Measurements from ENCODE around the gene GALM.

The GALM gene

GRCh38 chr2:38692636-38693318 lies 26.9 kb downstream of the GALM start:
- H3K36me3 Mint-ChIP-seq (ENCODE audit: low read depth) = peaks cover 67% of the 10 kb centered on the region
- H3K9me3 Mint-ChIP-seq = no peaks in the 10 kb centered on the region
- no peak for DNase-seq
- H3K27me3 Mint-ChIP-seq (ENCODE audit: low read depth, poor library complexity) = peaks cover 4% of the 10 kb centered on the region
- H3K27ac Mint-ChIP-seq = no peak overlapping the region
- H3K4me1 Mint-ChIP-seq = no peaks in the 10 kb centered on the region
- H3K4me3 Mint-ChIP-seq = no peak overlapping the region
- TF ChIP-seq, protein P1, sequence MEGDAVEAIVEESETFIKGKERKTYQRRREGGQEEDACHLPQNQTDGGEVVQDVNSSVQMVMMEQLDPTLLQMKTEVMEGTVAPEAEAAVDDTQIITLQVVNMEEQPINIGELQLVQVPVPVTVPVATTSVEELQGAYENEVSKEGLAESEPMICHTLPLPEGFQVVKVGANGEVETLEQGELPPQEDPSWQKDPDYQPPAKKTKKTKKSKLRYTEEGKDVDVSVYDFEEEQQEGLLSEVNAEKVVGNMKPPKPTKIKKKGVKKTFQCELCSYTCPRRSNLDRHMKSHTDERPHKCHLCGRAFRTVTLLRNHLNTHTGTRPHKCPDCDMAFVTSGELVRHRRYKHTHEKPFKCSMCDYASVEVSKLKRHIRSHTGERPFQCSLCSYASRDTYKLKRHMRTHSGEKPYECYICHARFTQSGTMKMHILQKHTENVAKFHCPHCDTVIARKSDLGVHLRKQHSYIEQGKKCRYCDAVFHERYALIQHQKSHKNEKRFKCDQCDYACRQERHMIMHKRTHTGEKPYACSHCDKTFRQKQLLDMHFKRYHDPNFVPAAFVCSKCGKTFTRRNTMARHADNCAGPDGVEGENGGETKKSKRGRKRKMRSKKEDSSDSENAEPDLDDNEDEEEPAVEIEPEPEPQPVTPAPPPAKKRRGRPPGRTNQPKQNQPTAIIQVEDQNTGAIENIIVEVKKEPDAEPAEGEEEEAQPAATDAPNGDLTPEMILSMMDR (IDR thresholded peaks at IDR 0.05) = no peak

GRCh38 chr2:38697116-38697840 lies 31.4 kb downstream of the GALM start:
- peak overlapping the region; percentile 32 for H3K27ac Mint-ChIP-seq
- no peaks in the 10 kb centered on the region for H3K9me3 Mint-ChIP-seq
- TF ChIP-seq, protein P1 (IDR thresholded peaks at IDR 0.05) = no peak

GRCh38 chr2:38698467-38699003 lies 32.6 kb downstream of the GALM start:
- H3K9me3 Mint-ChIP-seq = no peaks in the 10 kb centered on the region
- peaks cover 4% of the 10 kb centered on the region for H3K27me3 Mint-ChIP-seq (ENCODE audit: low read depth, poor library complexity)
- TF ChIP-seq, protein P1 (IDR thresholded peaks at IDR 0.05) = no peak
- H3K4me3 Mint-ChIP-seq = no peak overlapping the region
- no peaks in the 10 kb centered on the region for H3K4me1 Mint-ChIP-seq
- H3K27ac Mint-ChIP-seq = no peak overlapping the region
- H3K36me3 Mint-ChIP-seq (ENCODE audit: low read depth) = peaks cover 37% of the 10 kb centered on the region
- no peak for DNase-seq

More at GRCh38 chr2:38697116-38697840, 31.4 kb downstream of the GALM start:
- peaks cover 44% of the 10 kb centered on the region for H3K36me3 Mint-ChIP-seq (ENCODE audit: low read depth)
- H3K27me3 Mint-ChIP-seq (ENCODE audit: low read depth, poor library complexity) = peaks cover 4% of the 10 kb centered on the region
- H3K4me1 Mint-ChIP-seq = no peaks in the 10 kb centered on the region
- DNase-seq = no peak
- no peak overlapping the region for H3K4me3 Mint-ChIP-seq

GRCh38 chr2:38700113-38700785 lies 34.3 kb downstream of the GALM start:
- Mint-ChIP-seq H3K27ac (no peak overlapping the region), H3K9me3 (peaks cover 2% of the 10 kb centered on the region), H3K4me3 (no peak overlapping the region), H3K36me3 (ENCODE audit: low read depth) (peaks cover 31% of the 10 kb centered on the region), H3K27me3 (ENCODE audit: low read depth, poor library complexity) (no peaks in the 10 kb centered on the region), H3K4me1 (no peaks in the 10 kb centered on the region)
- TF ChIP-seq, protein P1 (IDR thresholded peaks at IDR 0.05) = no peak
- no peak for DNase-seq

DNA sequence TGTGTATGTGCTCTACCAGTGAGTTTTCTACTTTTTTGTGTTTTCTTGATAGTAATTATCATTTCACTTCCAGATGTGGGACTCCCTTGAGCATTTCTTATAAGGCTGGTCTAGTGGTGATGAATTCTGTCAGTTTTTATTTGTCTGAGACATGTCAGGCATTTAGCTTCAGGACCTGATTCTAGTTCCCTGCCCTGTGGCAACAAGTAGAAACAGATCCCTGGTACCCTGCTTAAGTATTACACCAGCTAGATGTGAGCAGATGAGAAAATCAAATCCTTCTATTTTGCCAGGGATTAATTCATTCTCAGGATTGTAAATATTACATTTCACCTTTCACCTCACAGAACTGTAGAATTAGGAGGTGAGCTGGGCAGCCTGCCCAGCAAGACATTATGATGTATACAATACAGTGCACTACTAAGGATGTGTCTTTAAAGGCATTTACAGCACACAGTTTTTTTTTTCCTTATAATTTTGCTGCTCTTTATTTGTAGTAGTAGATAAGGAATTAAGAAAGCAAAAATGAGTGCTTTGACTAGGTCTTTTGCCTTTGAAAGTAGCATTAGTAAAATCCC lies 35.1 kb downstream of the GALM start:
- Mint-ChIP-seq H3K9me3 (peaks cover 4% of the 10 kb centered on the region), H3K36me3 (ENCODE audit: low read depth) (peaks cover 34% of the 10 kb centered on the region), H3K27me3 (ENCODE audit: low read depth, poor library complexity) (no peaks in the 10 kb centered on the region), H3K4me3 (no peak overlapping the region), H3K27ac (no peak overlapping the region), H3K4me1 (no peaks in the 10 kb centered on the region)
- TF ChIP-seq, protein P1 (IDR thresholded peaks at IDR 0.05) = no peak
- no peak for DNase-seq

Data from nephron progenitor cell (in vitro differentiated cells).